HEK293 (cell line): ENCODE results near the gene SSR1.
A peak's percentile ranks its signal among the peaks of the same experiment; 100 is the strongest.

Experiments used
- CTCF ChIA-PET: fragments of 350-600 bp; formaldehyde crosslinking; extraction: SDS; loops from one replicate; lab custom pipeline; 2021; ENCODE audit warnings: antibody characterized with exemption; lab: Yijun Ruan, JAX
- POLR2A ChIA-PET: fragments of 300-600 bp; formaldehyde crosslinking; extraction: SDS; loops from one replicate; lab custom pipeline; 2020; ENCODE audit warnings: antibody characterized with exemption, inconsistent platforms; lab: Yijun Ruan, JAX
- H3K27ac ChIP-seq: fragments of 200-500 bp; sonication (Bioruptor generic); 2 replicates; pipeline ENCODE4 v1.5.1; 2014; ENCODE audit warnings: low read depth, low read length, control low read depth, inconsistent platforms; ENCODE audit errors: extremely low read depth
- H3K36me3 ChIP-seq, 2 experiments: fragments of 200-500 bp in 1 of 2; sonication (Bioruptor generic) in 1 of 2; 1 replicate in 1 of 2; 2 replicates in 1 of 2; pipeline ENCODE4 v1.5.1; 2014 to 2017; ENCODE audit warnings: inconsistent platforms in 2 of 2, low read length in 2 of 2; ENCODE audit not compliant: control insufficient read depth in 2 of 2, insufficient read depth in 1 of 2
- H3K4me1 ChIP-seq: fragments of 200-500 bp; sonication (Bioruptor generic); 2 replicates; pipeline ENCODE4 v1.5.1; 2014; ENCODE audit warnings: mild to moderate bottlenecking, low read length, inconsistent platforms; ENCODE audit not compliant: control insufficient read depth, insufficient read depth
- H3K4me3 ChIP-seq: 2 replicates; pipeline ENCODE4 v1.5.1; 2011; ENCODE audit warnings: low read depth, mild to moderate bottlenecking, control low read depth, low read length, moderate library complexity
- H3K9me3 ChIP-seq: fragments of 200-500 bp; sonication (Bioruptor generic); 2 replicates; pipeline ENCODE4 v1.5.1; 2014; ENCODE audit warnings: low read depth, low read length, inconsistent platforms; ENCODE audit not compliant: control insufficient read depth, insufficient read depth
- KLF1 ChIP-seq: fragments of 450-650 bp; formaldehyde crosslinking; IDR thresholded peaks from 2 replicates; pipeline ENCODE4 v1.5.1; 2016; ENCODE audit warnings: missing biosample characterization, missing genetic modification characterization
- KLF10 ChIP-seq: fragments of 450-650 bp; IDR thresholded peaks from 2 replicates; pipeline ENCODE4 v1.5.1; 2018; ENCODE audit warnings: missing biosample characterization, mild to moderate bottlenecking, missing genetic modification characterization
- KLF7 ChIP-seq: fragments of 450-650 bp; formaldehyde crosslinking; IDR thresholded peaks from 2 replicates; pipeline ENCODE4 v1.5.1; 2016; ENCODE audit warnings: missing biosample characterization, missing genetic modification characterization, borderline replicate concordance
- KLF8 ChIP-seq: fragments of 450-650 bp; formaldehyde crosslinking; IDR thresholded peaks from 2 replicates; pipeline ENCODE4 v1.5.1; 2016; ENCODE audit warnings: missing biosample characterization, missing genetic modification characterization
- KLF9 ChIP-seq: fragments of 450-650 bp; formaldehyde crosslinking; IDR thresholded peaks from 2 replicates; pipeline ENCODE4 v1.5.1; 2016; ENCODE audit warnings: missing biosample characterization, missing genetic modification characterization, low read depth
- SP2 ChIP-seq: fragments of 450-650 bp; formaldehyde crosslinking; IDR thresholded peaks from 2 replicates; pipeline ENCODE4 v1.5.1; 2016; ENCODE audit warnings: missing biosample characterization, missing genetic modification characterization
- SP3 ChIP-seq: fragments of 450-650 bp; formaldehyde crosslinking; IDR thresholded peaks from 2 replicates; pipeline ENCODE4 v1.5.1; 2016; ENCODE audit warnings: missing biosample characterization, missing genetic modification characterization
- ZBTB48 ChIP-seq: fragments of 450-650 bp; formaldehyde crosslinking; IDR thresholded peaks from 2 replicates; pipeline ENCODE4 v1.5.1; 2016; ENCODE audit warnings: missing biosample characterization, missing genetic modification characterization
- ZNF768 ChIP-seq: fragments of 450-650 bp; formaldehyde crosslinking; IDR thresholded peaks from 2 replicates; pipeline ENCODE4 v1.5.1; 2018; ENCODE audit warnings: missing biosample characterization, mild to moderate bottlenecking, missing genetic modification characterization
- TF ChIP-seq, protein P1 (sequence below): fragments of 450-650 bp; formaldehyde crosslinking; IDR thresholded peaks from 2 replicates; pipeline ENCODE4 v1.5.1; 2016; ENCODE audit warnings: missing biosample characterization, missing genetic modification characterization
- TF ChIP-seq, protein P2 (sequence below): fragments of 450-650 bp; formaldehyde crosslinking; IDR thresholded peaks from 2 replicates; pipeline ENCODE4 v1.5.1; 2016; ENCODE audit warnings: missing biosample characterization, missing genetic modification characterization, borderline replicate concordance
- TF ChIP-seq, protein P3 (sequence below): fragments of 450-650 bp; formaldehyde crosslinking; IDR thresholded peaks from 2 replicates; pipeline ENCODE4 v1.5.1; 2017; ENCODE audit warnings: missing biosample characterization, missing genetic modification characterization
- TF ChIP-seq, protein P4 (sequence below): fragments of 450-650 bp; IDR thresholded peaks from 2 replicates; pipeline ENCODE4 v1.5.1; 2018; ENCODE audit warnings: missing biosample characterization, missing genetic modification characterization
- TF ChIP-seq, protein P5 (sequence below): fragments of 450-650 bp; formaldehyde crosslinking; IDR thresholded peaks from 2 replicates; pipeline ENCODE4 v1.5.1; 2016; ENCODE audit warnings: missing biosample characterization, missing genetic modification characterization
- TF ChIP-seq, protein P6 (sequence below): fragments of 450-650 bp; formaldehyde crosslinking; IDR thresholded peaks from 2 replicates; pipeline ENCODE4 v1.5.1; 2016; ENCODE audit warnings: missing biosample characterization, missing genetic modification characterization
- TF ChIP-seq, protein P7 (sequence below): fragments of 450-650 bp; IDR thresholded peaks from 2 replicates; pipeline ENCODE4 v1.5.1; 2018; ENCODE audit warnings: missing biosample characterization, mild to moderate bottlenecking, missing genetic modification characterization

SSR1 gene

DNA sequence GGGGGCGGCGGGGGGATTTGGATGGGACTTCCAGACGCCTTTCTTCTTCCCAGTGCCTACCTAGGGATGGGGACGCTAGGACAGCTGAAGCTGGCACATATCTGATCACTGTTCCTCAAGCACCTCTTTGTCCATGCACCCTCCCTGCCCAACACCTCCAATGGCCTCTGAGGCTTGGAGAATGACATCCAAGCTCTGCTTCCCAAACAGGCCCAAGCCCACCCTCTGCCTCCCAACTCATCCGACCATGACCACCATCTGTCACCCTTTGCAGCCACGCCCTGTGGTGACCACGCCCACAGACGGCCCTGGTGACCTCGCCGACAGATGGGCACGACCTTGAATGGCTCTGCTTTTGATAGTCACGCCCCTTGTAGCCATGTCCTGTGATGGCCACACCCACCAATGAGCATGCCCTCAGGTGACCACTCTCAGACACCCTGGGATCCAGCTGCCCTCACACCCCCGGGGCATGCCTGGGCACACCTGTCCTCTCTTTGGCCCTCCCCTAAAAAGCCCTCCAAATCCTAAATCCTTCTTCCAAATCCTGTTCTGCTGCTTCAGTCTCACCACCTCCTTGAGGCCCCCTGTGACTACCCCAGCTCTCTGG lies 51.0 kb downstream of the SSR1 start:
- Histone ChIP-seq H3K4me1 (peaks cover 2% of the 10 kb centered on the region; the same call in 1 of the 2 replicates), H3K4me3 (peak overlapping the region; percentile 60), H3K36me3 (no peaks in the 10 kb centered on the region), H3K9me3 (no peaks in the 10 kb centered on the region), H3K27ac (no peak overlapping the region)
- ChIA-PET POLR2A (interaction anchor here (0.5 to 1.6 kb wide), 7 partner anchors 13 to 965 kb away, joined by 3 to 6 read pairs (median 3); partner anchors contain the start of genes CAGE1, RIOK1 and SNRNP48), CTCF (interaction anchor here (0.6 to 3.2 kb wide), 8 partner anchors 14 to 687 kb away, joined by 3 to 15 read pairs (median 4); no protein-coding TSS in a partner anchor)
- peak; percentile 65; the same call in 1 of the 2 replicates for TF ChIP-seq KLF8 (tag by site-specific recombination)
- TF ChIP-seq, protein P1, sequence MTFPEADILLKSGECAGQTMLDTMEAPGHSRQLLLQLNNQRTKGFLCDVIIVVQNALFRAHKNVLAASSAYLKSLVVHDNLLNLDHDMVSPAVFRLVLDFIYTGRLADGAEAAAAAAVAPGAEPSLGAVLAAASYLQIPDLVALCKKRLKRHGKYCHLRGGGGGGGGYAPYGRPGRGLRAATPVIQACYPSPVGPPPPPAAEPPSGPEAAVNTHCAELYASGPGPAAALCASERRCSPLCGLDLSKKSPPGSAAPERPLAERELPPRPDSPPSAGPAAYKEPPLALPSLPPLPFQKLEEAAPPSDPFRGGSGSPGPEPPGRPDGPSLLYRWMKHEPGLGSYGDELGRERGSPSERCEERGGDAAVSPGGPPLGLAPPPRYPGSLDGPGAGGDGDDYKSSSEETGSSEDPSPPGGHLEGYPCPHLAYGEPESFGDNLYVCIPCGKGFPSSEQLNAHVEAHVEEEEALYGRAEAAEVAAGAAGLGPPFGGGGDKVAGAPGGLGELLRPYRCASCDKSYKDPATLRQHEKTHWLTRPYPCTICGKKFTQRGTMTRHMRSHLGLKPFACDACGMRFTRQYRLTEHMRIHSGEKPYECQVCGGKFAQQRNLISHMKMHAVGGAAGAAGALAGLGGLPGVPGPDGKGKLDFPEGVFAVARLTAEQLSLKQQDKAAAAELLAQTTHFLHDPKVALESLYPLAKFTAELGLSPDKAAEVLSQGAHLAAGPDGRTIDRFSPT = peak; percentile 43; the same call in 1 of the 2 replicates
- TF ChIP-seq SP2 (tag by site-specific recombination) = peak; percentile 34
- TF ChIP-seq, protein P2, sequence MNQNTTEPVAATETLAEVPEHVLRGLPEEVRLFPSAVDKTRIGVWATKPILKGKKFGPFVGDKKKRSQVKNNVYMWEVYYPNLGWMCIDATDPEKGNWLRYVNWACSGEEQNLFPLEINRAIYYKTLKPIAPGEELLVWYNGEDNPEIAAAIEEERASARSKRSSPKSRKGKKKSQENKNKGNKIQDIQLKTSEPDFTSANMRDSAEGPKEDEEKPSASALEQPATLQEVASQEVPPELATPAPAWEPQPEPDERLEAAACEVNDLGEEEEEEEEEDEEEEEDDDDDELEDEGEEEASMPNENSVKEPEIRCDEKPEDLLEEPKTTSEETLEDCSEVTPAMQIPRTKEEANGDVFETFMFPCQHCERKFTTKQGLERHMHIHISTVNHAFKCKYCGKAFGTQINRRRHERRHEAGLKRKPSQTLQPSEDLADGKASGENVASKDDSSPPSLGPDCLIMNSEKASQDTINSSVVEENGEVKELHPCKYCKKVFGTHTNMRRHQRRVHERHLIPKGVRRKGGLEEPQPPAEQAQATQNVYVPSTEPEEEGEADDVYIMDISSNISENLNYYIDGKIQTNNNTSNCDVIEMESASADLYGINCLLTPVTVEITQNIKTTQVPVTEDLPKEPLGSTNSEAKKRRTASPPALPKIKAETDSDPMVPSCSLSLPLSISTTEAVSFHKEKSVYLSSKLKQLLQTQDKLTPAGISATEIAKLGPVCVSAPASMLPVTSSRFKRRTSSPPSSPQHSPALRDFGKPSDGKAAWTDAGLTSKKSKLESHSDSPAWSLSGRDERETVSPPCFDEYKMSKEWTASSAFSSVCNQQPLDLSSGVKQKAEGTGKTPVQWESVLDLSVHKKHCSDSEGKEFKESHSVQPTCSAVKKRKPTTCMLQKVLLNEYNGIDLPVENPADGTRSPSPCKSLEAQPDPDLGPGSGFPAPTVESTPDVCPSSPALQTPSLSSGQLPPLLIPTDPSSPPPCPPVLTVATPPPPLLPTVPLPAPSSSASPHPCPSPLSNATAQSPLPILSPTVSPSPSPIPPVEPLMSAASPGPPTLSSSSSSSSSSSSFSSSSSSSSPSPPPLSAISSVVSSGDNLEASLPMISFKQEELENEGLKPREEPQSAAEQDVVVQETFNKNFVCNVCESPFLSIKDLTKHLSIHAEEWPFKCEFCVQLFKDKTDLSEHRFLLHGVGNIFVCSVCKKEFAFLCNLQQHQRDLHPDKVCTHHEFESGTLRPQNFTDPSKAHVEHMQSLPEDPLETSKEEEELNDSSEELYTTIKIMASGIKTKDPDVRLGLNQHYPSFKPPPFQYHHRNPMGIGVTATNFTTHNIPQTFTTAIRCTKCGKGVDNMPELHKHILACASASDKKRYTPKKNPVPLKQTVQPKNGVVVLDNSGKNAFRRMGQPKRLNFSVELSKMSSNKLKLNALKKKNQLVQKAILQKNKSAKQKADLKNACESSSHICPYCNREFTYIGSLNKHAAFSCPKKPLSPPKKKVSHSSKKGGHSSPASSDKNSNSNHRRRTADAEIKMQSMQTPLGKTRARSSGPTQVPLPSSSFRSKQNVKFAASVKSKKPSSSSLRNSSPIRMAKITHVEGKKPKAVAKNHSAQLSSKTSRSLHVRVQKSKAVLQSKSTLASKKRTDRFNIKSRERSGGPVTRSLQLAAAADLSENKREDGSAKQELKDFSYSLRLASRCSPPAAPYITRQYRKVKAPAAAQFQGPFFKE (tag by site-specific recombination) = 0 out of 2 replicates have a peak, but pooled peaks have one; percentile 22
- TF ChIP-seq ZBTB48 (tag by site-specific recombination) = no peak
- TF ChIP-seq, protein P3, sequence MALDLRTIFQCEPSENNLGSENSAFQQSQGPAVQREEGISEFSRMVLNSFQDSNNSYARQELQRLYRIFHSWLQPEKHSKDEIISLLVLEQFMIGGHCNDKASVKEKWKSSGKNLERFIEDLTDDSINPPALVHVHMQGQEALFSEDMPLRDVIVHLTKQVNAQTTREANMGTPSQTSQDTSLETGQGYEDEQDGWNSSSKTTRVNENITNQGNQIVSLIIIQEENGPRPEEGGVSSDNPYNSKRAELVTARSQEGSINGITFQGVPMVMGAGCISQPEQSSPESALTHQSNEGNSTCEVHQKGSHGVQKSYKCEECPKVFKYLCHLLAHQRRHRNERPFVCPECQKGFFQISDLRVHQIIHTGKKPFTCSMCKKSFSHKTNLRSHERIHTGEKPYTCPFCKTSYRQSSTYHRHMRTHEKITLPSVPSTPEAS (tag by site-specific recombination) = no peak
- TF ChIP-seq, protein P4, sequence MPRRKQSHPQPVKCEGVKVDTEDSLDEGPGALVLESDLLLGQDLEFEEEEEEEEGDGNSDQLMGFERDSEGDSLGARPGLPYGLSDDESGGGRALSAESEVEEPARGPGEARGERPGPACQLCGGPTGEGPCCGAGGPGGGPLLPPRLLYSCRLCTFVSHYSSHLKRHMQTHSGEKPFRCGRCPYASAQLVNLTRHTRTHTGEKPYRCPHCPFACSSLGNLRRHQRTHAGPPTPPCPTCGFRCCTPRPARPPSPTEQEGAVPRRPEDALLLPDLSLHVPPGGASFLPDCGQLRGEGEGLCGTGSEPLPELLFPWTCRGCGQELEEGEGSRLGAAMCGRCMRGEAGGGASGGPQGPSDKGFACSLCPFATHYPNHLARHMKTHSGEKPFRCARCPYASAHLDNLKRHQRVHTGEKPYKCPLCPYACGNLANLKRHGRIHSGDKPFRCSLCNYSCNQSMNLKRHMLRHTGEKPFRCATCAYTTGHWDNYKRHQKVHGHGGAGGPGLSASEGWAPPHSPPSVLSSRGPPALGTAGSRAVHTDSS (tag by site-specific recombination) = no peak
- TF ChIP-seq, protein P5, sequence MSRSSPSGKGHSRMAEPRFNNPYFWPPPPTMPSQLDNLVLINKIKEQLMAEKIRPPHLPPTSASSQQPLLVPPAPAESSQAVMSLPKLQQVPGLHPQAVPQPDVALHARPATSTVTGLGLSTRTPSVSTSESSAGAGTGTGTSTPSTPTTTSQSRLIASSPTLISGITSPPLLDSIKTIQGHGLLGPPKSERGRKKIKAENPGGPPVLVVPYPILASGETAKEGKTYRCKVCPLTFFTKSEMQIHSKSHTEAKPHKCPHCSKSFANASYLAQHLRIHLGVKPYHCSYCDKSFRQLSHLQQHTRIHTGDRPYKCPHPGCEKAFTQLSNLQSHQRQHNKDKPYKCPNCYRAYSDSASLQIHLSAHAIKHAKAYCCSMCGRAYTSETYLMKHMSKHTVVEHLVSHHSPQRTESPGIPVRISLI (tag by site-specific recombination) = no peak
- TF ChIP-seq KLF7 (tag by site-specific recombination) = peak; percentile 74; the same call in 1 of the 2 replicates
- TF ChIP-seq, protein P6, sequence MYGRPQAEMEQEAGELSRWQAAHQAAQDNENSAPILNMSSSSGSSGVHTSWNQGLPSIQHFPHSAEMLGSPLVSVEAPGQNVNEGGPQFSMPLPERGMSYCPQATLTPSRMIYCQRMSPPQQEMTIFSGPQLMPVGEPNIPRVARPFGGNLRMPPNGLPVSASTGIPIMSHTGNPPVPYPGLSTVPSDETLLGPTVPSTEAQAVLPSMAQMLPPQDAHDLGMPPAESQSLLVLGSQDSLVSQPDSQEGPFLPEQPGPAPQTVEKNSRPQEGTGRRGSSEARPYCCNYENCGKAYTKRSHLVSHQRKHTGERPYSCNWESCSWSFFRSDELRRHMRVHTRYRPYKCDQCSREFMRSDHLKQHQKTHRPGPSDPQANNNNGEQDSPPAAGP (tag by site-specific recombination) = 0 out of 2 replicates have a peak, but pooled peaks have one; percentile 20
- no peak for TF ChIP-seq ZNF768
- peak; percentile 27; the same call in 1 of the 2 replicates for TF ChIP-seq KLF10 (tag by site-specific recombination)
- TF ChIP-seq KLF9 (tag by site-specific recombination) = peak; percentile 86
- peak; percentile 55 for TF ChIP-seq SP3
- TF ChIP-seq, protein P7, sequence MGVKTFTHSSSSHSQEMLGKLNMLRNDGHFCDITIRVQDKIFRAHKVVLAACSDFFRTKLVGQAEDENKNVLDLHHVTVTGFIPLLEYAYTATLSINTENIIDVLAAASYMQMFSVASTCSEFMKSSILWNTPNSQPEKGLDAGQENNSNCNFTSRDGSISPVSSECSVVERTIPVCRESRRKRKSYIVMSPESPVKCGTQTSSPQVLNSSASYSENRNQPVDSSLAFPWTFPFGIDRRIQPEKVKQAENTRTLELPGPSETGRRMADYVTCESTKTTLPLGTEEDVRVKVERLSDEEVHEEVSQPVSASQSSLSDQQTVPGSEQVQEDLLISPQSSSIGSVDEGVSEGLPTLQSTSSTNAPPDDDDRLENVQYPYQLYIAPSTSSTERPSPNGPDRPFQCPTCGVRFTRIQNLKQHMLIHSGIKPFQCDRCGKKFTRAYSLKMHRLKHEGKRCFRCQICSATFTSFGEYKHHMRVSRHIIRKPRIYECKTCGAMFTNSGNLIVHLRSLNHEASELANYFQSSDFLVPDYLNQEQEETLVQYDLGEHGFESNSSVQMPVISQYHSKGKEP (tag by site-specific recombination) = no peak
- TF ChIP-seq KLF1 (tag by site-specific recombination) = peak; percentile 97
